ENCODE results near the gene CNTN5. TPM values are rescaled to one million over a fixed set of nuclear protein-coding genes. Genes with fewer than 3 reads are reported as not detected.

The CNTN5 gene
- polyA plus RNA-seq, 1 donor (not counting 4 experiments of a cell fraction or from before 2014, with no cell fraction given), result not detected

DNA sequence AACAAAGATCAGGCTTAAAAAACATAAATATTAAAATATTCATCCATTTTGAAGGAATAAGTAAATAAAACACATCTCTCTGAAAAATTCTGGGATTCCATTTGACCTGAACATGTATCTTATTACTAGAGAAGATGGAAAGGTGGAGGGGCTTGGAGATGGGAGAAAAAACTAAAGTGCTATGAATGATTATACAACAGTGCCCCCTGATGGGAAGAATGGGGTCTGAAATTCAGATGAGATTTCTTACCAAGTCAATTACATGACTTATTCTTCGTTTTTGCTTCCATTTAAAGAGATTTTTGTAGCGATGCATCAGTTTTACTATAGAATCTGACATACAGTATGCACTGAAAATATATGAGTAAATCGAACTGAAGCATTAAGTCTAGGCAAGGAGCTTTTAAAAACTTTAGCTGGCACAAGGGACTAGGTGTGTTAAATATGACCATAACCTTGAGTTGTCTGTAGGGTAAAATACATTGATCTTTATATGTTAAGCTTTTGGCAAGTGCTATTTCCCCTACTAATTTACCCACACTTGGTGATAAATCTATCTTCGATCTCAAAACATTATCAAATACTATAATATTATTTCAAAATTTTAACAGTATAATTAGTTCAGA is 718.8 kb downstream of the CNTN5 start:
- no peak overlapping the region for H3K9ac ChIP-seq (ENCODE audit: control insufficient read depth, extremely low read depth, insufficient read depth, low read length)
- no peaks in the 10 kb centered on the region for H3K9me1 ChIP-seq (ENCODE audit: control insufficient read depth, extremely low read depth, insufficient read depth, low read length)
- no peaks in the 10 kb centered on the region for H4K20me1 ChIP-seq (ENCODE audit: control insufficient read depth, extremely low read depth, insufficient read depth, low read length)
- no peak overlapping the region for H3K4me3 ChIP-seq (ENCODE audit: control insufficient read depth in 2 of 3, extremely low read depth in 1 of 3, insufficient read depth in 2 of 3, low read depth in 1 of 3, low read length in 3 of 3)
- dilution Hi-C loops (cut with MboI; ENCODE audit: extremely low pct_ligation_motif_present, low sequenced_read_pairs), result no loop called here
- FAIRE-seq, result no peak
- H3K27ac ChIP-seq (ENCODE audit: control insufficient read depth, insufficient read depth, low read length), result no peak overlapping the region
- TF ChIP-seq, protein P1, sequence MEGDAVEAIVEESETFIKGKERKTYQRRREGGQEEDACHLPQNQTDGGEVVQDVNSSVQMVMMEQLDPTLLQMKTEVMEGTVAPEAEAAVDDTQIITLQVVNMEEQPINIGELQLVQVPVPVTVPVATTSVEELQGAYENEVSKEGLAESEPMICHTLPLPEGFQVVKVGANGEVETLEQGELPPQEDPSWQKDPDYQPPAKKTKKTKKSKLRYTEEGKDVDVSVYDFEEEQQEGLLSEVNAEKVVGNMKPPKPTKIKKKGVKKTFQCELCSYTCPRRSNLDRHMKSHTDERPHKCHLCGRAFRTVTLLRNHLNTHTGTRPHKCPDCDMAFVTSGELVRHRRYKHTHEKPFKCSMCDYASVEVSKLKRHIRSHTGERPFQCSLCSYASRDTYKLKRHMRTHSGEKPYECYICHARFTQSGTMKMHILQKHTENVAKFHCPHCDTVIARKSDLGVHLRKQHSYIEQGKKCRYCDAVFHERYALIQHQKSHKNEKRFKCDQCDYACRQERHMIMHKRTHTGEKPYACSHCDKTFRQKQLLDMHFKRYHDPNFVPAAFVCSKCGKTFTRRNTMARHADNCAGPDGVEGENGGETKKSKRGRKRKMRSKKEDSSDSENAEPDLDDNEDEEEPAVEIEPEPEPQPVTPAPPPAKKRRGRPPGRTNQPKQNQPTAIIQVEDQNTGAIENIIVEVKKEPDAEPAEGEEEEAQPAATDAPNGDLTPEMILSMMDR (optimal IDR thresholded peaks at IDR 0.05 in 1 of 3, IDR thresholded peaks at IDR 0.05 in 1 of 3, conservative IDR thresholded peaks at IDR 0.05 in 1 of 3; ENCODE audit: extremely low read depth in 1 of 3, insufficient read depth in 2 of 3, low read length in 3 of 3), result peak in 2 of 3 experiments; percentile 31 to 38
- TF ChIP-seq EZH2 (IDR thresholded peaks at IDR 0.05; ENCODE audit: low read length), result no peak
- no peaks in the 10 kb centered on the region for H3K36me3 ChIP-seq (ENCODE audit: control insufficient read depth in 2 of 2, extremely low read depth in 1 of 2, insufficient read depth in 2 of 2, low read length in 2 of 2)
- H3K79me2 ChIP-seq (ENCODE audit: control insufficient read depth, insufficient read depth, low read length), result no peaks in the 10 kb centered on the region
- no peak overlapping the region for H3K4me2 ChIP-seq (ENCODE audit: control insufficient read depth, extremely low read depth, insufficient read depth, low read depth, low read length)
- no peak for DNase-seq (ENCODE audit: low read depth, low spot score)
- H3K27me3 ChIP-seq (ENCODE audit: control insufficient read depth, extremely low read depth, insufficient read depth, low read length), result no peaks in the 10 kb centered on the region
- no peaks in the 10 kb centered on the region for H3K9me3 ChIP-seq (ENCODE audit: control insufficient read depth, low read depth, low read length)
- H3K4me1 ChIP-seq (ENCODE audit: control insufficient read depth, extremely low read depth, insufficient read depth, low read length), result no peaks in the 10 kb centered on the region
- H2AFZ ChIP-seq (ENCODE audit: control insufficient read depth, low read length), result no peak overlapping the region

DNA sequence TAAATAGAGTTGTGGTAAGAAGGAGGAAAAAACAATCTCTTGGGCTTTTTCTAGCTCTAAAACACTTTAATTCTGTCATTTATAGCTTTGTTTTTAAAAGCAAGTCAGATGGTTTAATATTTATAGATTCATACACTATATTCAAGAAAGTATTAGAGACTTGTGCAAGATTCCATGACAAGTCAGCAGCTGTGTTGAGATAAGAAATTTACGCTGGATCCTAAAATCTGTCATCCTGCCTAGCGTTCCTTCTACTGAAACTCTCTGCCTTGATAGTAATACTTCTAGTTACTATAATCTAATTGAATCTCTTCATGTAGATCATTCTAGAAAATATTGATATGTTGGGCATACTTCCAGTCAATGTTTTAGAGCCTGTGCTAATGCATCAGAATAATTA is 721.8 kb downstream of the CNTN5 start:
- no peaks in the 10 kb centered on the region for H3K27me3 ChIP-seq (ENCODE audit: control insufficient read depth, extremely low read depth, insufficient read depth, low read length)

More for the DNA sequence above, 721.8 kb downstream of the CNTN5 start:
- no peaks in the 10 kb centered on the region for H3K79me2 ChIP-seq (ENCODE audit: control insufficient read depth, insufficient read depth, low read length)
- H3K9me3 ChIP-seq (ENCODE audit: control insufficient read depth, low read depth, low read length), result no peaks in the 10 kb centered on the region
- H3K4me3 ChIP-seq (ENCODE audit: control insufficient read depth in 2 of 3, extremely low read depth in 1 of 3, insufficient read depth in 2 of 3, low read depth in 1 of 3, low read length in 3 of 3), result no peak overlapping the region
- no peaks in the 10 kb centered on the region for H3K36me3 ChIP-seq (ENCODE audit: control insufficient read depth in 2 of 2, extremely low read depth in 1 of 2, insufficient read depth in 2 of 2, low read length in 2 of 2)
- no peak for TF ChIP-seq EZH2 (IDR thresholded peaks at IDR 0.05; ENCODE audit: low read length)
- TF ChIP-seq, protein P1 (optimal IDR thresholded peaks at IDR 0.05 in 1 of 3, IDR thresholded peaks at IDR 0.05 in 1 of 3, conservative IDR thresholded peaks at IDR 0.05 in 1 of 3; ENCODE audit: extremely low read depth in 1 of 3, insufficient read depth in 2 of 3, low read length in 3 of 3), result no peak
- no peak overlapping the region for H3K4me2 ChIP-seq (ENCODE audit: control insufficient read depth, extremely low read depth, insufficient read depth, low read depth, low read length)
- no peak overlapping the region for H3K27ac ChIP-seq (ENCODE audit: control insufficient read depth, insufficient read depth, low read length)
- no peak overlapping the region for H3K9ac ChIP-seq (ENCODE audit: control insufficient read depth, extremely low read depth, insufficient read depth, low read length)
- DNase-seq (ENCODE audit: low read depth, low spot score) (no peak), FAIRE-seq (no peak)
- H4K20me1 ChIP-seq (ENCODE audit: control insufficient read depth, extremely low read depth, insufficient read depth, low read length), result no peaks in the 10 kb centered on the region
- dilution Hi-C loops (cut with MboI; ENCODE audit: extremely low pct_ligation_motif_present, low sequenced_read_pairs), result no loop called here
- H2AFZ ChIP-seq (ENCODE audit: control insufficient read depth, low read length), result no peak overlapping the region
- no peaks in the 10 kb centered on the region for H3K4me1 ChIP-seq (ENCODE audit: control insufficient read depth, extremely low read depth, insufficient read depth, low read length)
- no peaks in the 10 kb centered on the region for H3K9me1 ChIP-seq (ENCODE audit: control insufficient read depth, extremely low read depth, insufficient read depth, low read length)
